CD14-positive monocyte (primary cell): Measurements from ENCODE around the gene C10orf143. TPM values are rescaled to one million over a fixed set of nuclear protein-coding genes. Genes with fewer than 3 reads are reported as not detected.
"Not testable (repeated sequence)": the region's sequence is repeated elsewhere in the genome, so short reads cannot be mapped to it uniquely, and the experiment has no call there.

Source experiments
- DNase-seq, 3 donors: peaks; one replicate each; pipeline ENCODE4 v3.0.0-alpha.2; 2011 to 2022
- H2AFZ ChIP-seq: 2 replicates; pipeline ENCODE4 v1.6.0; 2012; ENCODE audit warnings: mild to moderate bottlenecking, low read depth, low read length, inconsistent platforms; ENCODE audit not compliant: insufficient read depth, poor library complexity, severe bottlenecking
- H3K27ac ChIP-seq, 2 donors: 1 replicate in 1 of 2; 2 replicates in 1 of 2; pipeline ENCODE4 v1.5.1; 2012 to 2013; ENCODE audit warnings: low read length in 2 of 2, control low read depth in 1 of 2, inconsistent platforms in 1 of 2, low read depth in 1 of 2, mild to moderate bottlenecking in 1 of 2
- H3K27me3 ChIP-seq, 2 donors: one replicate each; pipeline versions ENCODE4 v1.6.0 to v1.6.1; 2011 to 2013; ENCODE audit warnings: low read length in 2 of 2; ENCODE audit not compliant: control insufficient read depth in 2 of 2, insufficient read depth in 2 of 2
- H3K36me3 ChIP-seq, 2 donors: replicated peaks in 1 of 2; 1 replicate in 1 of 2; 2 replicates in 1 of 2; pipeline versions ENCODE4 v1.5.1 to v1.6.1; 2012 to 2013; ENCODE audit warnings: low read length in 2 of 2, control low read depth in 1 of 2, inconsistent platforms in 1 of 2, mild to moderate bottlenecking in 1 of 2; ENCODE audit not compliant: insufficient read depth in 2 of 2, control insufficient read depth in 1 of 2
- H3K4me1 ChIP-seq, 2 donors: 1 replicate in 1 of 2; 2 replicates in 1 of 2; pipeline versions ENCODE4 v1.5.1 to v1.6.1; 2012 to 2013; ENCODE audit warnings: low read length in 2 of 2, control low read depth in 1 of 2, inconsistent platforms in 1 of 2, mild to moderate bottlenecking in 1 of 2, moderate library complexity in 1 of 2; ENCODE audit not compliant: insufficient read depth in 2 of 2, control insufficient read depth in 1 of 2
- H3K4me2 ChIP-seq: replicated peaks from 2 replicates; pipeline ENCODE3; 2012; ENCODE audit warnings: low read length, moderate library complexity, mild to moderate bottlenecking; ENCODE audit not compliant: poor library complexity, severe bottlenecking; ENCODE audit errors: extremely low read depth
- H3K4me3 ChIP-seq, 3 experiments: fragments of 200-600 bp in 1 of 3; sonication (generic) in 1 of 3; replicated peaks in 1 of 3; 1 replicate in 2 of 3; 2 replicates in 1 of 3; pipeline ENCODE4 v1.5.1; 2011 to 2013; ENCODE audit warnings: low read length in 3 of 3, mild to moderate bottlenecking in 3 of 3, control low read depth in 2 of 3, low read depth in 2 of 3, inconsistent platforms in 1 of 3, moderate library complexity in 1 of 3
- H3K79me2 ChIP-seq: 2 replicates; pipeline ENCODE4 v1.6.0; 2012; ENCODE audit warnings: mild to moderate bottlenecking, control low read depth, inconsistent platforms, low read length, moderate library complexity; ENCODE audit not compliant: insufficient read depth
- H3K9ac ChIP-seq: 2 replicates; pipeline ENCODE4 v1.6.0; 2017; ENCODE audit warnings: low read length, mild to moderate bottlenecking; ENCODE audit not compliant: insufficient read depth, poor library complexity, severe bottlenecking
- H3K9me3 ChIP-seq, 2 donors: replicated peaks in 1 of 2; 1 replicate in 1 of 2; 2 replicates in 1 of 2; pipeline versions ENCODE4 v1.5.1 to v1.6.1; 2012 to 2013; ENCODE audit warnings: low read length in 2 of 2, control low read depth in 1 of 2; ENCODE audit not compliant: control insufficient read depth in 1 of 2, insufficient read depth in 1 of 2
- H4K20me1 ChIP-seq: 2 replicates; pipeline ENCODE4 v1.6.0; 2012; ENCODE audit warnings: mild to moderate bottlenecking, low read length, control low read depth, moderate library complexity; ENCODE audit not compliant: insufficient read depth
- H3K27ac Mint-ChIP-seq, 7 donors: one replicate each; pipeline ENCODE4 v1.8.0; 2020; ENCODE audit warnings: mild to moderate bottlenecking in 7 of 7, mixed read lengths in 7 of 7, moderate library complexity in 6 of 7, inconsistent platforms in 2 of 7
- H3K27me3 Mint-ChIP-seq, 3 donors: one replicate each; pipeline ENCODE4 v1.8.0; 2021 to 2022; ENCODE audit warnings: low read depth in 3 of 3, mild to moderate bottlenecking in 3 of 3, mixed read lengths in 3 of 3, moderate library complexity in 3 of 3, inconsistent platforms in 1 of 3
- H3K36me3 Mint-ChIP-seq, 2 donors: one replicate each; pipeline ENCODE4 v1.8.0; 2020; ENCODE audit warnings: mixed read lengths in 2 of 2, inconsistent platforms in 1 of 2, mild to moderate bottlenecking in 1 of 2
- H3K4me1 Mint-ChIP-seq: one replicate; pipeline ENCODE4 v1.8.0; 2020; ENCODE audit warnings: mild to moderate bottlenecking, mixed read lengths
- H3K4me3 Mint-ChIP-seq, 2 donors: one replicate each; pipeline ENCODE4 v1.8.0; 2020; ENCODE audit warnings: mild to moderate bottlenecking in 2 of 2, mixed read lengths in 2 of 2, moderate library complexity in 1 of 2
- H3K9me3 Mint-ChIP-seq, 7 donors: one replicate each; pipeline ENCODE4 v1.8.0; 2020 to 2022; ENCODE audit warnings: mixed read lengths in 7 of 7, mild to moderate bottlenecking in 6 of 7, moderate library complexity in 6 of 7, inconsistent platforms in 2 of 7
- CTCF ChIP-seq: fragments of 200-600 bp; IDR thresholded peaks from one replicate; pipeline ENCODE4 v1.8.0; 2022; ENCODE audit warnings: antibody characterized with exemption, mild to moderate bottlenecking
- WGBS: methylation state at CpG from one replicate; pipeline ENCODE4 v1.1.5; 2013; ENCODE audit warnings: missing lambda C conversion rate; ENCODE audit not compliant: insufficient coverage; 5-methylcytosine and 5-hydroxymethylcytosine counted together
- intact Hi-C, 2 donors: fragments of 100-400 bp; cut with micrococcal nuclease; formaldehyde crosslinking; loops; one replicate each; pipeline versions ENCODE4 v1.15.0 to v1.15.1; 2023
- polyA plus RNA-seq, 3 donors: library from polyadenylated mRNA; depleted of rRNA in 1 of 3; unstranded in 2 of 3; stranded (reverse) in 1 of 3; fragments of 300-500 nt in 2 of 3; fragments of >200 nt in 1 of 3; fragmentation: Illumina TruSeq in 2 of 3; gene quantifications; 1 replicate in 2 of 3; 2 replicates in 1 of 3; pipeline ENCODE4 v1.2.3, GENCODE V29; 2012 to 2021

The C10orf143 gene
- polyA plus RNA-seq, 3 donors = 3.6 to 11.6 (median 8.0) TPM

- no peak overlapping the region for H3K4me3 ChIP-seq
- WGBS = 96% methylated on average over 22 of the region's 24 CpGs
- H3K27ac ChIP-seq = no peak overlapping the region
- intact Hi-C loops = loop anchor here in 1 of 2 donors (5.0 kb wide), 1 partner anchor 1797 kb away; the partner anchor contains the start of gene PPP2R2D
- Mint-ChIP-seq H3K27me3 (peaks cover 0 to 3% (median 0%) of the 10 kb centered on the region in 3 donors), H3K4me3 (no peak overlapping the region), H3K36me3 (peaks cover 3 to 17% of the 10 kb centered on the region in 2 donors), H3K4me1 (peaks cover 15% of the 10 kb centered on the region), H3K9me3 (peaks cover 0 to 2% (median 0%) of the 10 kb centered on the region in 7 donors), H3K27ac (no peak overlapping the region)
- peaks cover 9% of the 10 kb centered on the region for H3K79me2 ChIP-seq
- peaks cover 0 to 5% of the 10 kb centered on the region in 2 donors for H3K36me3 ChIP-seq
- TF ChIP-seq CTCF = no peak
- peaks cover 11% of the 10 kb centered on the region for H4K20me1 ChIP-seq
- no peaks in the 10 kb centered on the region for H3K27me3 ChIP-seq
- DNase-seq = no peak
- no peaks in the 10 kb centered on the region for H3K9me3 ChIP-seq
- no peak overlapping the region for H3K4me2 ChIP-seq
- H3K4me1 ChIP-seq = peaks cover 14 to 17% of the 10 kb centered on the region in 2 donors
- H3K9ac ChIP-seq = no peak overlapping the region
- no peak overlapping the region for H2AFZ ChIP-seq
Observed at GRCh38 chr10:130105724-130106123, 4.9 kb downstream of the C10orf143 start.

GRCh38 chr10:130099344-130099743, 11.3 kb downstream of the C10orf143 start:
- intact Hi-C loops = no loop called here
- Histone ChIP-seq H4K20me1 (no peaks in the 10 kb centered on the region), H3K4me1 (no peaks in the 10 kb centered on the region), H3K27me3 (no peaks in the 10 kb centered on the region), H3K36me3 (peaks cover 0 to 5% of the 10 kb centered on the region in 2 donors), H3K4me3 (no peak overlapping the region), H3K27ac (no peak overlapping the region), H3K9me3 (peaks cover 0 to 3% of the 10 kb centered on the region in 2 donors), H3K4me2 (no peak overlapping the region), H2AFZ (no peak overlapping the region), H3K9ac (no peak overlapping the region), H3K79me2 (no peaks in the 10 kb centered on the region)
- Mint-ChIP-seq H3K4me3 (no peak overlapping the region), H3K27ac (no peak overlapping the region), H3K4me1 (no peaks in the 10 kb centered on the region), H3K9me3 (peaks cover 1 to 13% (median 3%) of the 10 kb centered on the region in 7 donors), H3K27me3 (peaks cover 0 to 2% (median 0%) of the 10 kb centered on the region in 3 donors), H3K36me3 (peaks cover 0 to 8% of the 10 kb centered on the region in 2 donors)
- 92% methylated on average over 3 of the region's 6 CpGs for WGBS
- TF ChIP-seq CTCF = no peak
- no peak for DNase-seq

GRCh38 chr10:130090565-130090964, 20.1 kb downstream of the C10orf143 start:
- H3K4me1 Mint-ChIP-seq, H3K27me3 ChIP-seq, H3K27me3 Mint-ChIP-seq, H3K9me3 ChIP-seq, H3K4me1 ChIP-seq, H3K4me3 ChIP-seq, H3K36me3 ChIP-seq, H3K79me2 ChIP-seq, intact Hi-C loops, H3K4me2 ChIP-seq, H3K36me3 Mint-ChIP-seq, DNase-seq, H3K9ac ChIP-seq, H4K20me1 ChIP-seq, H3K27ac ChIP-seq, H3K4me3 Mint-ChIP-seq, H2AFZ ChIP-seq, H3K27ac Mint-ChIP-seq: not testable (repeated sequence)
- H3K9me3 Mint-ChIP-seq = peaks cover 15 to 28% (median 19%) of the 10 kb centered on the region in 7 donors
- 96% methylated on average over 5 of the region's 5 CpGs for WGBS
